Ectodermal cell (in vitro differentiated cells): ENCODE results near the gene LPP.

Source experiments
- H3K27ac ChIP-seq: 2 replicates; pipeline ENCODE4 v1.7.0; 2013; ENCODE audit warnings: mild to moderate bottlenecking, low read depth, low read length; ENCODE audit not compliant: insufficient read depth, poor library complexity, severe bottlenecking
- H3K27me3 ChIP-seq: 2 replicates; pipeline ENCODE4 v1.7.0; 2013; ENCODE audit warnings: mild to moderate bottlenecking, low read length; ENCODE audit not compliant: insufficient read depth, control insufficient read depth, poor library complexity, severe bottlenecking
- H3K36me3 ChIP-seq: one replicate; pipeline ENCODE4 v1.7.0; 2013; ENCODE audit warnings: low read length; ENCODE audit not compliant: control insufficient read depth, insufficient read depth
- H3K4me1 ChIP-seq: one replicate; pipeline ENCODE4 v1.7.0; 2013; ENCODE audit warnings: low read length; ENCODE audit not compliant: control insufficient read depth, insufficient read depth
- H3K4me3 ChIP-seq: 2 replicates; pipeline ENCODE4 v1.7.0; 2013; ENCODE audit warnings: low read depth, low read length, control low read depth; ENCODE audit not compliant: insufficient read depth
- H3K9me3 ChIP-seq: 2 replicates; pipeline ENCODE4 v1.7.0; 2013; ENCODE audit warnings: mild to moderate bottlenecking, low read length, moderate library complexity; ENCODE audit not compliant: control insufficient read depth
- WGBS, 2 experiments: methylation state at CpG; one replicate each; pipeline ENCODE4 v1.1.7; 2013; ENCODE audit warnings: missing lambda C conversion rate in 2 of 2; 5-methylcytosine and 5-hydroxymethylcytosine counted together

Gene LPP

GRCh38 chr3:188508454-188508853 lies 354.5 kb downstream of the LPP start:
- H3K27ac ChIP-seq = no peak overlapping the region
- H3K9me3 ChIP-seq = no peaks in the 10 kb centered on the region
- no peaks in the 10 kb centered on the region for H3K27me3 ChIP-seq
- no peaks in the 10 kb centered on the region for H3K36me3 ChIP-seq
- no peaks in the 10 kb centered on the region for H3K4me1 ChIP-seq
- 94 to 96% methylated on average over 6 of the region's 6 CpGs for WGBS, 2 experiments
- no peak overlapping the region for H3K4me3 ChIP-seq

- Histone ChIP-seq H3K27ac (no peak overlapping the region), H3K4me3 (no peak overlapping the region), H3K4me1 (no peaks in the 10 kb centered on the region), H3K36me3 (no peaks in the 10 kb centered on the region), H3K27me3 (no peaks in the 10 kb centered on the region), H3K9me3 (no peaks in the 10 kb centered on the region)
- 87 to 98% methylated on average over 2 to 3 of the region's 3 CpGs for WGBS, 2 experiments
Observed at GRCh38 chr3:188509316-188509715, 355.4 kb downstream of the LPP start.

DNA sequence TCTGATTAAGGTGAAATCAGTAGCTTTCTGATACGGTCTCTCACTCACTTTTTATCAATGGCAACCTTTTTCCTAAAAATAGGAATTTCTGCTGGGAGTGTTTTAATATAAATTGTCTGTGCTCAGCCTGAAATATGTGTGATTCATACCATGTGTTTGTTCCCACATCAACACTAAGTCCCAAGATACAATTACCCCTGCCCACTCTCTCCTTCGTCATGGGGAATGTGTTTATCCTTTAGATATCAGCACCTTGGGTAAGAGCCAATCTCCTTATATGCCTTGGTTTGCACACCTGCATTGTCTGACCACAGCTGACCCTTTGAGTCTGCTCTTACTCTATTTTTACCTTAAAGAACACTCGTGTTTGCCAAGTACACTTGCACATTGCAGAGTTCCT lies 356.4 kb downstream of the LPP start:
- Histone ChIP-seq H3K27ac (no peak overlapping the region), H3K4me3 (no peak overlapping the region), H3K4me1 (no peaks in the 10 kb centered on the region), H3K36me3 (no peaks in the 10 kb centered on the region), H3K27me3 (no peaks in the 10 kb centered on the region), H3K9me3 (no peaks in the 10 kb centered on the region)
- WGBS, 2 experiments = 93 to 94% methylated on average over 2 to 3 of the region's 3 CpGs

DNA sequence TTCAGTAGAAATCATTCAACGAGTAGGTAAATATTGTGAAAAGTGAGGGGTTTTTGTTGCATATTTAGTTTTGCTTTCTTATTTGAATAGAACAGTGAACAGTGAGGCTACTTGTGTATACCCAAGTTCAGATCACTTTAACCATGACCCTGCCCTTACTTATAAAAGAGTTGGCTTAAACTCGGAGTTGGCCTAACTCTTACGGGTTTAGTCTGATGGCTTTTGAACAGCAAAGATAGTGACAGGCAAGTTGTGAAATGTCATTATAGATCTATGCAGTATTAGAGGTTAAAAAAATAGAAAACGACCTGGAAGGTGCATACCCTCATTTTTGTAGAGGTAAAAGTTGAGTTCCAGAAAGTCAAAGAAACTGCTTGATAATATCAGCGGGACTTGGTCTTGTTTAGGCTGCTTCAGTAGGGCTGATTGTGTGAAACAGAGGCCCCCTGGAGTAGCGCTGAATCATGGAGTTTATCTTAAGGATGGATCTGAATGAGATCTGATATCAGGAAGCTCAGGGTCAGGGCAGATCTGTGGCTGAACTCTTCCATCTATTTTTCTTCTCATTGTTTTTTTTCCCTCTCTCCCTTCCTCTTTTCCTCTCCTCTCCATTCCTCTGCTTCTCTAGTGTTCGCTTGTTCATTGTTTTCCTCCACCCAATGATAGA lies 359.8 kb downstream of the LPP start:
- no peaks in the 10 kb centered on the region for H3K27me3 ChIP-seq
- H3K27ac ChIP-seq = no peak overlapping the region
- 88 to 94% methylated on average over 6 to 7 of the region's 7 CpGs for WGBS, 2 experiments
- H3K9me3 ChIP-seq = no peaks in the 10 kb centered on the region
- H3K4me1 ChIP-seq = no peaks in the 10 kb centered on the region
- H3K4me3 ChIP-seq = no peak overlapping the region
- no peaks in the 10 kb centered on the region for H3K36me3 ChIP-seq

DNA sequence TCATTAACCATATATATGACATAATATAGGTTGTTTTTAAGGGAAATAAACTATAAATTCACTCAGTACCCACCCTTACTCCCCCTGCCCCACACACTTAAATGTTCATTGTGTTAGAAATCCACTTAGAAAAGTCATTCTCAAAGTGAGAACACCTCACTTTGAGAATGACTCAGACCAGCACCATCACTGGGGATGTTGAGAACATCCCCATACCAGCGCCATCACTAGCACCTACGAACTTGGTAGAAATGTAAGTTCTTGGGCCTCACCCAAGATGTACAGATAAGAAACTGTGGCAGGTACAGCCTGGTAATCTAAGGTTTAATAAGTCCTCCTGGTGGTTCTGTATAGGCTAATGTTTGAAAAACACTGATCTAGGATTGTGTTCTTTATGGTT lies 362.6 kb downstream of the LPP start:
- H3K27me3 ChIP-seq = no peaks in the 10 kb centered on the region
- H3K9me3 ChIP-seq = no peaks in the 10 kb centered on the region
- WGBS, 2 experiments = 92 to 100% methylated on average over 2 of the region's 2 CpGs
- no peak overlapping the region for H3K4me3 ChIP-seq
- H3K36me3 ChIP-seq = no peaks in the 10 kb centered on the region
- H3K4me1 ChIP-seq = no peaks in the 10 kb centered on the region
- H3K27ac ChIP-seq = no peak overlapping the region

GRCh38 chr3:188518416-188518815 lies 364.5 kb downstream of the LPP start:
- Histone ChIP-seq H3K36me3 (no peaks in the 10 kb centered on the region), H3K27ac (no peak overlapping the region), H3K9me3 (no peaks in the 10 kb centered on the region), H3K27me3 (no peaks in the 10 kb centered on the region), H3K4me1 (no peaks in the 10 kb centered on the region), H3K4me3 (no peak overlapping the region)
- WGBS, 2 experiments = 91 to 98% methylated on average over 1 to 2 of the region's 2 CpGs

DNA sequence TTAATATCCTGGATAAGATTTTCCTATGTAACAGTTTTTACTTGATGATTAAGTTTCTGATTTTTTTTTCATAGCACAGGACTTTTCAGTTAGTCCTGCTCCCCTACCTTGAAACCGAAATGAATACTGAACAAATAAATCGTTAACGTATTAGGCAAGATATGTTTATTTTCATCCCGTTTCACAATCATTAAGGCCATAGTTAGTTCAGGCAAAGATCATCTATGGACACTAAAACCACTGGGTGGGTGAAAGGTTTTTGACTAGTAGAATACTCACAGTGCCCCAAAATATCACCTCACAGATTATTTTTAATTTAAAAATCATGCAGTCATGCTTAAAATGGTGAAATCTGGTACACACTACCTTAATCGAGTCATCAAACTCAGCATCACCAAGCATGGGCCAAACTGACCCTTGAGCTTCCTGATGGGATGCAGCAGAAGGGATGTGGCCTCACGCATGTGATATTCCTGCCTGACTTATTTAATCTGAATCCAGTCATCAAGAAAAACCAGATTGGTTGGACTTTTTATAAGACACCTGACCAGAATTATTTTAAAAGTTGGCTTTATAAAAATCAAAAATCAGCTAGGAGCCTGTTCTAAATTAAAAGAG lies 365.0 kb downstream of the LPP start:
- Histone ChIP-seq H3K4me3 (no peak overlapping the region), H3K4me1 (no peaks in the 10 kb centered on the region), H3K36me3 (no peaks in the 10 kb centered on the region), H3K9me3 (no peaks in the 10 kb centered on the region), H3K27ac (no peak overlapping the region), H3K27me3 (no peaks in the 10 kb centered on the region)
- WGBS, 2 experiments = 93 to 95% methylated on average over 6 of the region's 6 CpGs

DNA sequence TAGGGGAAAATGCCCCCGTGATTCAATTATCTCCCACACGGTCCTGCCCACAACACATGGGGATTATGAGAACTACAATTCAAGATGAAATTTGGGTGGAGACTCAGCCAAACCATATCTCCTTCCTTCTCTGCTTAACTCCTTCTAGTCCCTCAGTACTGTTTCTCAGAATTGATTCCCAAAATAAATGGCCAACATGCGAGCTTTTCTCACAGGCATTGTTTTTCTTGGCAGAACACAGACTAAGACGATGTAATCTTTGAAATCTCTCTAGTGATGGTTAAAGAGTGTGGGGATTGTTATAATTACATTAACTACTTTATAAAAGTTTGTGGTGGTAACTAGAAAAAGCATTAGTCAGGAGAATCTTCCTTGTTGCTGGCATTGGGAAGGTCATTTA lies 366.5 kb downstream of the LPP start:
- H3K36me3 ChIP-seq = no peaks in the 10 kb centered on the region
- H3K4me1 ChIP-seq = no peaks in the 10 kb centered on the region
- WGBS, 2 experiments = 82 to 97% methylated on average over 4 of the region's 4 CpGs
- H3K9me3 ChIP-seq = no peaks in the 10 kb centered on the region
- H3K4me3 ChIP-seq = no peak overlapping the region
- no peaks in the 10 kb centered on the region for H3K27me3 ChIP-seq
- no peak overlapping the region for H3K27ac ChIP-seq

GRCh38 chr3:188522115-188522514 lies 368.2 kb downstream of the LPP start:
- no peaks in the 10 kb centered on the region for H3K36me3 ChIP-seq
- WGBS, 2 experiments = 93 to 95% methylated on average over 3 of the region's 3 CpGs
- no peaks in the 10 kb centered on the region for H3K27me3 ChIP-seq
- no peaks in the 10 kb centered on the region for H3K9me3 ChIP-seq
- no peak overlapping the region for H3K4me3 ChIP-seq
- no peaks in the 10 kb centered on the region for H3K4me1 ChIP-seq
- H3K27ac ChIP-seq = no peak overlapping the region

DNA sequence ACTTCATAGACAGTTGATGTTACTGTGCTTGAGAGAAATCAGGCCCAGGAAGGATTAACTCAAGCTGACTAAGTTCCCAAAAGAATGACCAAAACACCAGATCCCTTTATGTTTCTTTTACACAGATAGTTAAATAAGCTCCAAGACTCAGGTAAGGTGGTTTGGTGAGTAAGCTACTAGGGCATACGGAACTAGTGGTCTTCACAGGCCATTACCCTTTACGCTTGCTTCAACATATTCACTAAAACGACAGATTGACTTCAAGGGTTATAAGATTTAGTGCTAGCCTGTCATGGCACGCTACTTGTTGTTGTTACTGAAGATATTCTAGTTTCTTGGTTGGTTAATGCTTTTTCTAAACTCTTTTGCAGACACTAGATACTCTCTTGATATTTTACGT lies 369.3 kb downstream of the LPP start:
- WGBS, 2 experiments = 86 to 92% methylated on average over 4 to 5 of the region's 5 CpGs
- Histone ChIP-seq H3K27me3 (no peaks in the 10 kb centered on the region), H3K27ac (no peak overlapping the region)

More for the DNA sequence above, 369.3 kb downstream of the LPP start:
- no peak overlapping the region for H3K4me3 ChIP-seq
- no peaks in the 10 kb centered on the region for H3K9me3 ChIP-seq
- H3K36me3 ChIP-seq = no peaks in the 10 kb centered on the region
- no peaks in the 10 kb centered on the region for H3K4me1 ChIP-seq
